Activated naive CD4-positive, alpha-beta T cell treated with anti-CD3 and anti-CD28 coated beads, Interleukin-2, amount 10 ng/mL, durations not matched to agents 7 days and 5 days (primary cell): ENCODE results near the gene SUGCT.
A peak's percentile ranks its signal among the peaks of the same experiment; 100 is the strongest.

Experiments used
- CTCF ChIA-PET: fragments of 350-600 bp; sonication (Branson Sonifier 250); formaldehyde crosslinking; loops from one replicate; lab custom pipeline; 2021; ENCODE audit warnings: antibody characterized with exemption; lab: Charles Lee
- DNase-seq: peaks from one replicate; pipeline ENCODE4 v3.0.0-alpha.2; 2020
- H3K27ac Mint-ChIP-seq: one replicate; pipeline ENCODE4 v1.8.0; 2021; ENCODE audit warnings: mild to moderate bottlenecking, moderate library complexity, mixed read lengths
- H3K27me3 Mint-ChIP-seq: one replicate; pipeline ENCODE4 v1.8.0; 2021; ENCODE audit warnings: mild to moderate bottlenecking, mixed read lengths
- H3K36me3 Mint-ChIP-seq: one replicate; pipeline ENCODE4 v1.8.0; 2021; ENCODE audit warnings: mixed read lengths
- H3K4me1 Mint-ChIP-seq: one replicate; pipeline ENCODE4 v1.8.0; 2021; ENCODE audit warnings: mixed read lengths
- H3K4me3 Mint-ChIP-seq: one replicate; pipeline ENCODE4 v1.8.0; 2021; ENCODE audit warnings: mild to moderate bottlenecking, moderate library complexity, mixed read lengths
- H3K9me3 Mint-ChIP-seq: one replicate; pipeline ENCODE4 v1.8.0; 2021; ENCODE audit warnings: mixed read lengths

The SUGCT gene

GRCh38 chr7:40673285-40673684, 538.5 kb downstream of the SUGCT start:
- Mint-ChIP-seq H3K4me1 (peaks cover 10% of the 10 kb centered on the region), H3K27me3 (peaks cover 7% of the 10 kb centered on the region), H3K36me3 (no peaks in the 10 kb centered on the region), H3K4me3 (no peak overlapping the region), H3K9me3 (no peaks in the 10 kb centered on the region), H3K27ac (no peak overlapping the region)
- DNase-seq: no peak
- CTCF ChIA-PET: no interaction called here

- Mint-ChIP-seq H3K36me3 (no peaks in the 10 kb centered on the region), H3K9me3 (no peaks in the 10 kb centered on the region), H3K27ac (no peak overlapping the region), H3K4me3 (no peak overlapping the region), H3K4me1 (peaks cover 10% of the 10 kb centered on the region), H3K27me3 (peaks cover 7% of the 10 kb centered on the region)
- no peak for DNase-seq
- CTCF ChIA-PET: no interaction called here
These were observed 539.5 kb downstream of the SUGCT start for GRCh38 chr7:40674316-40674715.

- no peaks in the 10 kb centered on the region for H3K9me3 Mint-ChIP-seq
- no peaks in the 10 kb centered on the region for H3K36me3 Mint-ChIP-seq
- H3K27ac Mint-ChIP-seq: no peak overlapping the region
- no peak overlapping the region for H3K4me3 Mint-ChIP-seq
- no peaks in the 10 kb centered on the region for H3K27me3 Mint-ChIP-seq
- H3K4me1 Mint-ChIP-seq: peaks cover 10% of the 10 kb centered on the region
- no peak for DNase-seq
- CTCF ChIA-PET: no interaction called here
These were observed 540.9 kb downstream of the SUGCT start for GRCh38 chr7:40675741-40676140.

GRCh38 chr7:40676221-40676620, 541.4 kb downstream of the SUGCT start:
- H3K36me3 Mint-ChIP-seq: no peaks in the 10 kb centered on the region
- DNase-seq: no peak
- H3K27ac Mint-ChIP-seq: no peak overlapping the region
- no peak overlapping the region for H3K4me3 Mint-ChIP-seq
- no peaks in the 10 kb centered on the region for H3K9me3 Mint-ChIP-seq
- CTCF ChIA-PET: no interaction called here
- peaks cover 10% of the 10 kb centered on the region for H3K4me1 Mint-ChIP-seq
- H3K27me3 Mint-ChIP-seq: no peaks in the 10 kb centered on the region

GRCh38 chr7:40680657-40681056, 545.9 kb downstream of the SUGCT start:
- Mint-ChIP-seq H3K4me1 (no peaks in the 10 kb centered on the region), H3K4me3 (no peak overlapping the region), H3K27ac (no peak overlapping the region), H3K9me3 (no peaks in the 10 kb centered on the region), H3K36me3 (no peaks in the 10 kb centered on the region), H3K27me3 (peaks cover 4% of the 10 kb centered on the region)
- CTCF ChIA-PET: no interaction called here
- DNase-seq: no peak

GRCh38 chr7:40682696-40683095, 547.9 kb downstream of the SUGCT start:
- Mint-ChIP-seq H3K4me1 (no peaks in the 10 kb centered on the region), H3K27ac (no peak overlapping the region), H3K4me3 (no peak overlapping the region), H3K27me3 (peaks cover 4% of the 10 kb centered on the region), H3K36me3 (no peaks in the 10 kb centered on the region), H3K9me3 (no peaks in the 10 kb centered on the region)
- CTCF ChIA-PET: no interaction called here
- DNase-seq: no peak

GRCh38 chr7:40694026-40694809, 559.4 kb downstream of the SUGCT start:
- CTCF ChIA-PET: no interaction called here
- H3K9me3 Mint-ChIP-seq: no peaks in the 10 kb centered on the region
- no peaks in the 10 kb centered on the region for H3K4me1 Mint-ChIP-seq
- no peak overlapping the region for H3K27ac Mint-ChIP-seq
- no peaks in the 10 kb centered on the region for H3K36me3 Mint-ChIP-seq
- no peak overlapping the region for H3K4me3 Mint-ChIP-seq
- H3K27me3 Mint-ChIP-seq: no peaks in the 10 kb centered on the region
- DNase-seq: no peak

GRCh38 chr7:40694991-40695390, 560.2 kb downstream of the SUGCT start:
- no peaks in the 10 kb centered on the region for H3K9me3 Mint-ChIP-seq
- no peak for DNase-seq
- CTCF ChIA-PET: no interaction called here
- no peaks in the 10 kb centered on the region for H3K27me3 Mint-ChIP-seq
- H3K4me1 Mint-ChIP-seq: peaks cover 2% of the 10 kb centered on the region
- no peak overlapping the region for H3K27ac Mint-ChIP-seq
- no peak overlapping the region for H3K4me3 Mint-ChIP-seq
- H3K36me3 Mint-ChIP-seq: no peaks in the 10 kb centered on the region

GRCh38 chr7:40697653-40698052, 562.8 kb downstream of the SUGCT start:
- CTCF ChIA-PET: no interaction called here
- H3K4me3 Mint-ChIP-seq: no peak overlapping the region
- DNase-seq: no peak
- no peaks in the 10 kb centered on the region for H3K36me3 Mint-ChIP-seq
- H3K4me1 Mint-ChIP-seq: peaks cover 19% of the 10 kb centered on the region
- H3K27ac Mint-ChIP-seq: no peak overlapping the region
- H3K27me3 Mint-ChIP-seq: no peaks in the 10 kb centered on the region
- no peaks in the 10 kb centered on the region for H3K9me3 Mint-ChIP-seq

GRCh38 chr7:40698214-40698920, 563.6 kb downstream of the SUGCT start:
- Mint-ChIP-seq H3K36me3 (no peaks in the 10 kb centered on the region), H3K27me3 (no peaks in the 10 kb centered on the region), H3K4me1 (peaks cover 19% of the 10 kb centered on the region), H3K27ac (no peak overlapping the region), H3K9me3 (no peaks in the 10 kb centered on the region), H3K4me3 (no peak overlapping the region)
- no peak for DNase-seq
- CTCF ChIA-PET: no interaction called here

GRCh38 chr7:40698921-40699260, 564.1 kb downstream of the SUGCT start:
- CTCF ChIA-PET: no interaction called here
- Mint-ChIP-seq H3K27me3 (no peaks in the 10 kb centered on the region), H3K4me1 (peaks cover 19% of the 10 kb centered on the region), H3K9me3 (no peaks in the 10 kb centered on the region), H3K36me3 (no peaks in the 10 kb centered on the region), H3K27ac (no peak overlapping the region), H3K4me3 (no peak overlapping the region)
- DNase-seq: no peak

GRCh38 chr7:40700653-40701421, 566.0 kb downstream of the SUGCT start:
- H3K4me1 Mint-ChIP-seq: peaks cover 19% of the 10 kb centered on the region
- CTCF ChIA-PET: no interaction called here
- no peak overlapping the region for H3K4me3 Mint-ChIP-seq
- DNase-seq: peak; percentile 25
- no peaks in the 10 kb centered on the region for H3K27me3 Mint-ChIP-seq
- no peaks in the 10 kb centered on the region for H3K36me3 Mint-ChIP-seq
- H3K27ac Mint-ChIP-seq: no peak overlapping the region
- H3K9me3 Mint-ChIP-seq: no peaks in the 10 kb centered on the region

- H3K36me3 Mint-ChIP-seq: no peaks in the 10 kb centered on the region
- no peak overlapping the region for H3K27ac Mint-ChIP-seq
- H3K9me3 Mint-ChIP-seq: no peaks in the 10 kb centered on the region
- H3K4me1 Mint-ChIP-seq: peaks cover 19% of the 10 kb centered on the region
- peaks cover 4% of the 10 kb centered on the region for H3K27me3 Mint-ChIP-seq
- no peak for DNase-seq
- H3K4me3 Mint-ChIP-seq: no peak overlapping the region
- CTCF ChIA-PET: no interaction called here
These were observed 567.2 kb downstream of the SUGCT start for GRCh38 chr7:40701836-40702551.

GRCh38 chr7:40704172-40704571, 569.4 kb downstream of the SUGCT start:
- peaks cover 19% of the 10 kb centered on the region for H3K4me1 Mint-ChIP-seq
- H3K36me3 Mint-ChIP-seq: no peaks in the 10 kb centered on the region
- H3K4me3 Mint-ChIP-seq: no peak overlapping the region
- no peak for DNase-seq
- no peak overlapping the region for H3K27ac Mint-ChIP-seq
- CTCF ChIA-PET: no interaction called here
- H3K27me3 Mint-ChIP-seq: peaks cover 4% of the 10 kb centered on the region
- H3K9me3 Mint-ChIP-seq: no peaks in the 10 kb centered on the region
